HEK293T (cell line): ENCODE results near the gene KRTAP10-10.

Experiments
- CTCF ChIA-PET: fragments of 350-600 bp; formaldehyde crosslinking; extraction: SDS; loops from one replicate; lab custom pipeline; 2021; ENCODE audit warnings: antibody characterized with exemption, inconsistent platforms; lab: Yijun Ruan, JAX
- POLR2A ChIA-PET: fragments of 350-600 bp; formaldehyde crosslinking; extraction: SDS; loops from one replicate; lab custom pipeline; 2020; ENCODE audit warnings: antibody characterized with exemption, inconsistent platforms; lab: Yijun Ruan, JAX
- DNase-seq: peaks from one replicate; pipeline ENCODE4 v3.0.0; 2012; ENCODE audit warnings: mixed read lengths; ENCODE audit errors: extremely low spot score
- ARNT ChIP-seq: fragments of 450-650 bp; IDR thresholded peaks from 2 replicates; pipeline ENCODE4 v1.6.1; 2017; ENCODE audit warnings: mild to moderate bottlenecking
- BHLHE40 ChIP-seq: fragments of 450-650 bp; IDR thresholded peaks from 2 replicates; pipeline ENCODE4 v1.6.1; 2016; ENCODE audit warnings: mild to moderate bottlenecking, moderate library complexity, borderline replicate concordance
- CTBP1 ChIP-seq: fragments of 450-650 bp; IDR thresholded peaks from 2 replicates; pipeline ENCODE4 v1.6.1; 2016; ENCODE audit warnings: borderline replicate concordance
- ELF4 ChIP-seq: fragments of 450-650 bp; IDR thresholded peaks from 2 replicates; pipeline ENCODE4 v1.6.1; 2017; ENCODE audit warnings: antibody characterized with exemption
- FOXA1 ChIP-seq: fragments of 450-650 bp; IDR thresholded peaks from 2 replicates; pipeline ENCODE4 v1.6.1; 2016; ENCODE audit warnings: mild to moderate bottlenecking
- FOXK2 ChIP-seq: fragments of 450-650 bp; IDR thresholded peaks from 2 replicates; pipeline ENCODE4 v1.6.1; 2016; ENCODE audit warnings: mild to moderate bottlenecking
- FOXM1 ChIP-seq: fragments of 450-650 bp; IDR thresholded peaks from 2 replicates; pipeline ENCODE4 v1.6.1; 2017; ENCODE audit warnings: mild to moderate bottlenecking, borderline replicate concordance
- HDGF ChIP-seq: fragments of 450-650 bp; IDR thresholded peaks from 2 replicates; pipeline ENCODE4 v1.6.1; 2017; ENCODE audit warnings: antibody characterized with exemption, borderline replicate concordance
- L3MBTL2 ChIP-seq: fragments of 450-650 bp; conservative IDR thresholded peaks from 2 replicates; pipeline ENCODE4 v1.6.1; 2016; ENCODE audit warnings: mild to moderate bottlenecking
- LEF1 ChIP-seq: fragments of 450-650 bp; IDR thresholded peaks from 2 replicates; pipeline ENCODE4 v1.6.1; 2017; ENCODE audit warnings: mild to moderate bottlenecking, borderline replicate concordance
- NFRKB ChIP-seq: fragments of 450-650 bp; IDR thresholded peaks from 2 replicates; pipeline ENCODE4 v1.6.1; 2016; ENCODE audit warnings: mild to moderate bottlenecking, moderate library complexity
- SP1 ChIP-seq: fragments of 450-650 bp; IDR thresholded peaks from 2 replicates; pipeline ENCODE4 v1.6.1; 2017
- SUZ12 ChIP-seq: fragments of 450-650 bp; IDR thresholded peaks from 2 replicates; pipeline ENCODE4 v1.6.1; 2016; ENCODE audit warnings: mild to moderate bottlenecking
- TARDBP ChIP-seq: fragments of 450-650 bp; IDR thresholded peaks from 2 replicates; pipeline ENCODE4 v1.6.1; 2016
- ZNF384 ChIP-seq: fragments of 450-650 bp; IDR thresholded peaks from 2 replicates; pipeline ENCODE4 v1.6.1; 2016
- TF ChIP-seq, protein P1 (sequence below): fragments of 450-650 bp; IDR thresholded peaks from 2 replicates; pipeline ENCODE4 v1.6.1; 2016

KRTAP10-10 gene

GRCh38 chr21:44667612-44668011 lies 30.5 kb downstream of the KRTAP10-10 start:
- DNase-seq, result no peak
- TF ChIP-seq LEF1 (no peak), L3MBTL2 (no peak), NFRKB (no peak)
- ChIA-PET CTCF (no interaction called here), POLR2A (no interaction called here)

DNA sequence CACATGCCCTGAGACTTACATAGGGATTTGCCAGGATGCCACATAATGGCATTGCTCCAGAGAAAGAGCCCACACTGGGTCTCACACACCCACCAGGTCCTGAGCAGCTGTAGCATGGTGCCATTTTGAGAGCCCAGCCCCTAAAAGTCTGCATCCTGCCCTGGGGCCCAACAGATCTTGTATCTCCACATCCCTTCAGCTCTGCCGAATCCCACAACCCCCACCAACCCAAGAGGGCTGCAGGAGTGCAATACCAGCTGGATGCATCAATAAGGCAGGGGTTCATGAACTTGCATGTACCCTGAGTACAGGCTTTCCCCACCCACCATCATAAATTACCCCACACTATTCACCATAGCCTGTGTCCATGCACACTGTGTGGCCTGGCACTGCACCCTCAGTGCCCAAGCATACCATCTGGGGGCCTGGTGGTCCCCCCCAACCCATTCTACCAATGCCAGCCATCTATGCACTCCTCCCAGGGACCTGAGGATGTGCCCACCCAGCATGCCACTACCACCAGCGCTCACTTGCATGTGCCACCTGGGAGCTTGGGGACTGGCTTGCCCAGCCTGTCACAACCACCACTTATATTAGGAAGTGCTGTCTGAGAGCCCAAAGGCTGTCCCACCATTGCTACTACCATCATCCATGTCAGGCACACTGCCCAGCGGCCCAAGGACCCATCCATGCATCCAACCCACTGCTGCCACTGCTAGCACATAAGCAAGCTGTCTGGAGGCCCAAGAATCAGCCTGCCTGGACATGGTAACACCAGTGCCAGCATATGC lies 33.7 kb downstream of the KRTAP10-10 start:
- DNase-seq, result no peak
- CTCF ChIA-PET, result no interaction called here
- TF ChIP-seq SP1 (no peak), SUZ12 (no peak), FOXM1 (no peak), ZNF384 (no peak), NFRKB (no peak), CTBP1 (no peak), L3MBTL2 (no peak), HDGF (no peak), FOXA1 (no peak), TARDBP (no peak), ARNT (no peak), LEF1 (no peak), ELF4 (no peak), FOXK2 (no peak)
- POLR2A ChIA-PET, result no interaction called here

DNA sequence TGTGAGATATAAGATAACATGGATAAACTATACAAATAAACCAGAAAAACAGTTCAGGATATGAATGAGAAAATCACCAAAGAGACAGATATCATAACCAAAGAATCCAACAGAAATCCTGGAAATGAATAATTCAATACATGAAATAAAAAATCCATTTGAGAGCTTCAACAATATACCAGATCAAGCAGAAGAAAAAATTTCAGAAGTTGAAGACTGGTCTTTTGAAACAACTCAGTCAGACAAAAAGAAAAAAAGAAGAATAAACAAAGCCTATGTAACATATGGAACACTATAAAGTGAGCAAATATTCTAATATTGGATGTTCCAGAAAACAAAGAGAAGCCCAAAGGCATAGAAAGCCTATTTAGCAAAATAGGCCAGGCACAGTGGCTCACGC lies 34.8 kb downstream of the KRTAP10-10 start:
- ChIA-PET POLR2A (no interaction called here), CTCF (no interaction called here)
- no peak for DNase-seq
- TF ChIP-seq NFRKB, result no peak
- no peak for TF ChIP-seq FOXA1
- TF ChIP-seq TARDBP, result no peak
- no peak for TF ChIP-seq ZNF384

GRCh38 chr21:44677881-44678280 lies 40.7 kb downstream of the KRTAP10-10 start:
- ChIA-PET POLR2A (no interaction called here), CTCF (no interaction called here)
- TF ChIP-seq LEF1 (no peak), HDGF (no peak), TARDBP (no peak), L3MBTL2 (no peak), FOXM1 (no peak), SP1 (no peak), ELF4 (no peak), ARNT (no peak), ZNF384 (no peak), FOXA1 (no peak), CTBP1 (no peak), BHLHE40 (no peak), SUZ12 (no peak), NFRKB (no peak), FOXK2 (no peak)
- TF ChIP-seq, protein P1, sequence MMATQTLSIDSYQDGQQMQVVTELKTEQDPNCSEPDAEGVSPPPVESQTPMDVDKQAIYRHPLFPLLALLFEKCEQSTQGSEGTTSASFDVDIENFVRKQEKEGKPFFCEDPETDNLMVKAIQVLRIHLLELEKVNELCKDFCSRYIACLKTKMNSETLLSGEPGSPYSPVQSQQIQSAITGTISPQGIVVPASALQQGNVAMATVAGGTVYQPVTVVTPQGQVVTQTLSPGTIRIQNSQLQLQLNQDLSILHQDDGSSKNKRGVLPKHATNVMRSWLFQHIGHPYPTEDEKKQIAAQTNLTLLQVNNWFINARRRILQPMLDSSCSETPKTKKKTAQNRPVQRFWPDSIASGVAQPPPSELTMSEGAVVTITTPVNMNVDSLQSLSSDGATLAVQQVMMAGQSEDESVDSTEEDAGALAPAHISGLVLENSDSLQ, result no peak
- DNase-seq, result no peak

- POLR2A ChIA-PET, result no interaction called here
These were observed 44.0 kb downstream of the KRTAP10-10 start for GRCh38 chr21:44681152-44681551.

GRCh38 chr21:44681861-44682579 lies 44.9 kb downstream of the KRTAP10-10 start, which contains the start of gene KRTAP12-1:
TSS of gene KRTAP12-1 (minus strand) at chr21:44682163. CDS start at chr21:44682123, 40 bp downstream.
- DNase-seq, result no peak
- CTCF ChIA-PET, result no interaction called here
- TF ChIP-seq ARNT, result no peak
- no peak for TF ChIP-seq LEF1
- TF ChIP-seq BHLHE40, result no peak
- no peak for TF ChIP-seq ZNF384
- TF ChIP-seq HDGF, result no peak
- no peak for TF ChIP-seq FOXM1
- no peak for TF ChIP-seq NFRKB
- TF ChIP-seq SP1, result no peak
- TF ChIP-seq L3MBTL2, result no peak
- no peak for TF ChIP-seq FOXK2
- TF ChIP-seq CTBP1, result no peak
- TF ChIP-seq, protein P1, result no peak
- no peak for TF ChIP-seq TARDBP
- TF ChIP-seq SUZ12, result no peak
- TF ChIP-seq ELF4, result no peak
- no peak for TF ChIP-seq FOXA1
- POLR2A ChIA-PET, result no interaction called here

More at GRCh38 chr21:44681152-44681551, 44.0 kb downstream of the KRTAP10-10 start:
- DNase-seq, result no peak
- CTCF ChIA-PET, result no interaction called here
- TF ChIP-seq SP1 (no peak), CTBP1 (no peak), FOXA1 (no peak), BHLHE40 (no peak), NFRKB (no peak), SUZ12 (no peak), L3MBTL2 (no peak), HDGF (no peak), TARDBP (no peak), ARNT (no peak), ZNF384 (no peak), FOXM1 (no peak), LEF1 (no peak), FOXK2 (no peak), ELF4 (no peak)
- TF ChIP-seq, protein P1, result no peak
